HUES6 (cell line): ENCODE results near the gene L3MBTL4.
"Not testable (repeated sequence)": the region's sequence is repeated elsewhere in the genome, so short reads cannot be mapped to it uniquely, and the experiment has no call there.

Experiments
- H3K27ac ChIP-seq: 2 replicates; pipeline ENCODE4 v1.7.0; 2013; ENCODE audit warnings: low read depth, mild to moderate bottlenecking, low read length, inconsistent platforms
- H3K27me3 ChIP-seq: 2 replicates; pipeline ENCODE4 v1.6.1; 2013; ENCODE audit warnings: low read length; ENCODE audit not compliant: control insufficient read depth, insufficient read depth
- H3K36me3 ChIP-seq: 2 replicates; pipeline ENCODE4 v1.6.1; 2013; ENCODE audit warnings: low read length; ENCODE audit not compliant: control insufficient read depth, insufficient read depth
- H3K4me1 ChIP-seq: 2 replicates; pipeline ENCODE4 v1.6.1; 2013; ENCODE audit warnings: low read length; ENCODE audit not compliant: control insufficient read depth, insufficient read depth
- H3K4me3 ChIP-seq: 2 replicates; pipeline ENCODE4 v1.5.1; 2013; ENCODE audit warnings: low read depth, low read length
- H3K9ac ChIP-seq: one replicate; pipeline ENCODE4 v1.6.1; 2013; ENCODE audit warnings: mild to moderate bottlenecking, low read length
- H3K9me3 ChIP-seq: 2 replicates; pipeline ENCODE4 v1.6.1; 2013; ENCODE audit warnings: low read depth, low read length; ENCODE audit not compliant: control insufficient read depth, insufficient read depth

Gene L3MBTL4

GRCh38 chr18:6145645-6146306 lies 268.9 kb downstream of the L3MBTL4 start:
- Histone ChIP-seq H3K27ac (no peak overlapping the region), H3K27me3 (no peaks in the 10 kb centered on the region), H3K36me3 (no peaks in the 10 kb centered on the region), H3K4me3 (no peak overlapping the region), H3K9ac (no peak overlapping the region), H3K9me3 (no peaks in the 10 kb centered on the region), H3K4me1 (no peaks in the 10 kb centered on the region)

GRCh38 chr18:6139007-6139406 lies 275.7 kb downstream of the L3MBTL4 start:
- no peak overlapping the region for H3K9ac ChIP-seq
- H3K27ac ChIP-seq: no peak overlapping the region
- no peaks in the 10 kb centered on the region for H3K36me3 ChIP-seq
- H3K4me3 ChIP-seq: no peak overlapping the region
- H3K9me3 ChIP-seq: peaks cover 21% of the 10 kb centered on the region
- H3K27me3 ChIP-seq: no peaks in the 10 kb centered on the region
- no peaks in the 10 kb centered on the region for H3K4me1 ChIP-seq

- H3K4me3 ChIP-seq, H3K27ac ChIP-seq, H3K4me1 ChIP-seq, H3K9ac ChIP-seq, H3K36me3 ChIP-seq, H3K27me3 ChIP-seq: not testable (repeated sequence)
- peaks cover 25% of the 10 kb centered on the region for H3K9me3 ChIP-seq
Observed at GRCh38 chr18:6135901-6136300, 278.8 kb downstream of the L3MBTL4 start.

- not testable (repeated sequence) for H3K27me3 ChIP-seq, H3K4me1 ChIP-seq, H3K9ac ChIP-seq, H3K4me3 ChIP-seq, H3K36me3 ChIP-seq, H3K27ac ChIP-seq
- H3K9me3 ChIP-seq: peaks cover 25% of the 10 kb centered on the region
Observed at GRCh38 chr18:6135029-6135428, 279.7 kb downstream of the L3MBTL4 start.

GRCh38 chr18:6132751-6133368 lies 281.9 kb downstream of the L3MBTL4 start:
- H3K27ac ChIP-seq: no peak overlapping the region
- peaks cover 25% of the 10 kb centered on the region for H3K9me3 ChIP-seq
- no peaks in the 10 kb centered on the region for H3K4me1 ChIP-seq
- H3K27me3 ChIP-seq: no peaks in the 10 kb centered on the region
- no peaks in the 10 kb centered on the region for H3K36me3 ChIP-seq
- H3K4me3 ChIP-seq: no peak overlapping the region
- no peak overlapping the region for H3K9ac ChIP-seq

GRCh38 chr18:6120820-6121279 lies 293.9 kb downstream of the L3MBTL4 start:
- Histone ChIP-seq H3K9ac (no peak overlapping the region), H3K27me3 (no peaks in the 10 kb centered on the region), H3K4me1 (0 out of 2 replicates have a peak, but pooled peaks cover 9% of the 10 kb centered on the region), H3K27ac (no peak overlapping the region), H3K9me3 (peaks cover 10% of the 10 kb centered on the region; the same call in 1 of the 2 replicates), H3K4me3 (no peak overlapping the region), H3K36me3 (no peaks in the 10 kb centered on the region)

- H3K4me3 ChIP-seq: no peak overlapping the region
- no peaks in the 10 kb centered on the region for H3K27me3 ChIP-seq
- peaks cover 10% of the 10 kb centered on the region; the same call in 1 of the 2 replicates for H3K9me3 ChIP-seq
- H3K36me3 ChIP-seq: no peaks in the 10 kb centered on the region
- no peak overlapping the region for H3K9ac ChIP-seq
- 0 out of 2 replicates have a peak, but pooled peaks cover 9% of the 10 kb centered on the region for H3K4me1 ChIP-seq
- no peak overlapping the region for H3K27ac ChIP-seq
Observed at GRCh38 chr18:6119761-6120160, 294.9 kb downstream of the L3MBTL4 start.

GRCh38 chr18:6118080-6118479 lies 296.6 kb downstream of the L3MBTL4 start:
- Histone ChIP-seq H3K9me3 (peaks cover 3% of the 10 kb centered on the region; the same call in 1 of the 2 replicates), H3K4me3 (no peak overlapping the region), H3K27ac (no peak overlapping the region), H3K27me3 (no peaks in the 10 kb centered on the region), H3K36me3 (no peaks in the 10 kb centered on the region), H3K9ac (no peak overlapping the region), H3K4me1 (0 out of 2 replicates have a peak, but pooled peaks cover 9% of the 10 kb centered on the region)

- Histone ChIP-seq H3K4me1 (0 out of 2 replicates have a peak, but pooled peaks cover 9% of the 10 kb centered on the region), H3K27ac (no peak overlapping the region), H3K9ac (no peak overlapping the region)
Observed at GRCh38 chr18:6115710-6116109, 299.0 kb downstream of the L3MBTL4 start.

GRCh38 chr18:6113650-6114049 lies 301.1 kb downstream of the L3MBTL4 start:
- Histone ChIP-seq H3K27ac (no peak overlapping the region), H3K36me3 (no peaks in the 10 kb centered on the region), H3K4me1 (no peaks in the 10 kb centered on the region), H3K4me3 (no peak overlapping the region), H3K27me3 (no peaks in the 10 kb centered on the region), H3K9ac (no peak overlapping the region), H3K9me3 (no peaks in the 10 kb centered on the region)

More at GRCh38 chr18:6115710-6116109, 299.0 kb downstream of the L3MBTL4 start:
- Histone ChIP-seq H3K9me3 (no peaks in the 10 kb centered on the region), H3K27me3 (no peaks in the 10 kb centered on the region), H3K36me3 (no peaks in the 10 kb centered on the region), H3K4me3 (no peak overlapping the region)

GRCh38 chr18:6111726-6112125 lies 303.0 kb downstream of the L3MBTL4 start:
- H3K9me3 ChIP-seq: no peaks in the 10 kb centered on the region
- H3K4me1 ChIP-seq: no peaks in the 10 kb centered on the region
- no peaks in the 10 kb centered on the region for H3K36me3 ChIP-seq
- no peak overlapping the region for H3K4me3 ChIP-seq
- no peak overlapping the region for H3K9ac ChIP-seq
- no peaks in the 10 kb centered on the region for H3K27me3 ChIP-seq
- H3K27ac ChIP-seq: no peak overlapping the region
